ENCODE measurements around the gene IBA57.

IBA57 gene
- 33.3 to 45.8 reads per million in 2 donors for total RNA-seq

- peak; percentile 99 to 100 (median 100) for DNase-seq
Measured at GRCh38 chr1:228165372-228166169, at the start of gene IBA57. IBA57 (plus strand) TSS chr1:228165804; CDS start chr1:228165817, 13 bp downstream.

- DNase-seq = no peak
Measured at GRCh38 chr1:228117335-228117734, 48.3 kb upstream of the IBA57 start.

GRCh38 chr1:228118040-228118439 lies 47.6 kb upstream of the IBA57 start:
- DNase-seq = no peak

GRCh38 chr1:228120351-228120750 lies 45.3 kb upstream of the IBA57 start:
- DNase-seq = no peak

GRCh38 chr1:228120857-228121489 lies 44.6 kb upstream of the IBA57 start:
- no peak for DNase-seq

- DNase-seq = no peak
Measured at GRCh38 chr1:228122921-228123441, 42.6 kb upstream of the IBA57 start.

GRCh38 chr1:228123505-228123904 lies 42.1 kb upstream of the IBA57 start:
- no peak for DNase-seq

- DNase-seq = no peak
Measured at GRCh38 chr1:228125185-228125584, 40.4 kb upstream of the IBA57 start.

- DNase-seq = no peak
Measured at GRCh38 chr1:228131766-228132165, 33.8 kb upstream of the IBA57 start.

- DNase-seq = no peak
Measured at GRCh38 chr1:228134591-228134990, 31.0 kb upstream of the IBA57 start.

GRCh38 chr1:228136901-228137300 lies 28.7 kb upstream of the IBA57 start:
- DNase-seq = peak in 2 of 5 experiments; percentile 38 to 73

GRCh38 chr1:228139406-228139930 lies 26.1 kb upstream of the IBA57 start:
- DNase-seq = peak in 1 of 5 experiments; percentile 7

GRCh38 chr1:228139931-228140723 lies 25.5 kb upstream of the IBA57 start, which contains the start of gene GUK1:
GUK1 (plus strand) TSS chr1:228140279; CDS start chr1:228140303, 24 bp downstream.
- peak; percentile 100 for DNase-seq

GRCh38 chr1:228140724-228141225 lies 24.8 kb upstream of the IBA57 start:
- DNase-seq = no peak

- peak in 3 of 5 experiments; percentile 8 to 58 (median 25) for DNase-seq
Measured at GRCh38 chr1:228141226-228142044, 24.2 kb upstream of the IBA57 start.

GRCh38 chr1:228142155-228142691 lies 23.4 kb upstream of the IBA57 start:
- peak in 2 of 5 experiments; percentile 33 to 34 for DNase-seq

GRCh38 chr1:228142701-228143136 lies 22.9 kb upstream of the IBA57 start:
- DNase-seq = no peak

- DNase-seq = no peak
Measured at GRCh38 chr1:228143480-228144192, 22.0 kb upstream of the IBA57 start.

- DNase-seq = no peak
Measured at GRCh38 chr1:228144193-228144992, 21.2 kb upstream of the IBA57 start.

GRCh38 chr1:228144993-228145343 lies 20.6 kb upstream of the IBA57 start:
- no peak for DNase-seq

All from T-helper 2 cell (primary cell).